ENCODE results near the gene SHISA6.

SHISA6 gene

DNA sequence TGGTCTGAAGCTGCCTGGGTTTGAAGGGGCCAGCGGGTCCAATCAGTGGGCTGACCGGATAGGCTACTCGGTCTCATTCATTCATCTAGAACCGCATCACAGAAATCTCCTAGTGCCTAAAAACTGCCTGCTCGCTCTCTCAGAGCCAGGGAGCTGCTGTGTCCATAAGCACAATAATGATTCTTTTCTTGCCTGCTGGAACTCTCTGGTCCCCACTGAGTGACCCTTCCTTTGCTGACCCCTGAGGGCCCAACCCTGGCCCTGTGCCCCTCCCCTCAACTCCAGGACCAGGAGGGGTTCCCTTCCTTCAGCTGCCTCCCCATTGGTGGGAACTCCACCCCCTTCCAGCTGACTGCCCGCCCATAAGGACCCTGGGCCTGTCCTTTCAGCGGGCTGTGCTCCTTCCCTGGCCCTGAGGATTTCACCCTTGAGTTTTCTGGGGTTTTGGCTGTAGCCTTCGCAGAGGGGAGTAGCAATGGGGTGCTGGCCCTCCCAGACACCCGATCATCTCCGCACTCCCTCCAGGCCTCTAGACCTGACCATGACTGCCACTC is 317.7 kb downstream of the SHISA6 start:
- no peak for TF ChIP-seq CTCF (IDR thresholded peaks at IDR 0.05; ENCODE audit: extremely low read depth, insufficient read depth, missing control alignments)
- DNase-seq (ENCODE audit: low spot score), result no peak
- in situ Hi-C loops (cut with MboI; ENCODE audit: low pct_unique_long_range_greater_than_20kb, low sequenced_read_pairs, unreplicated experiment), result no loop called here

GRCh38 chr17:11559601-11560000 is 318.6 kb downstream of the SHISA6 start:
- in situ Hi-C loops (cut with MboI; ENCODE audit: low pct_unique_long_range_greater_than_20kb, low sequenced_read_pairs, unreplicated experiment), result no loop called here
- no peak for TF ChIP-seq CTCF (IDR thresholded peaks at IDR 0.05; ENCODE audit: extremely low read depth, insufficient read depth, missing control alignments)
- DNase-seq (ENCODE audit: low spot score), result no peak

- in situ Hi-C loops (cut with MboI; ENCODE audit: low pct_unique_long_range_greater_than_20kb, low sequenced_read_pairs, unreplicated experiment), result no loop called here
- TF ChIP-seq CTCF (IDR thresholded peaks at IDR 0.05; ENCODE audit: extremely low read depth, insufficient read depth, missing control alignments), result no peak
- DNase-seq (ENCODE audit: low spot score), result no peak
These were observed 320.3 kb downstream of the SHISA6 start for GRCh38 chr17:11561281-11561680.

DNA sequence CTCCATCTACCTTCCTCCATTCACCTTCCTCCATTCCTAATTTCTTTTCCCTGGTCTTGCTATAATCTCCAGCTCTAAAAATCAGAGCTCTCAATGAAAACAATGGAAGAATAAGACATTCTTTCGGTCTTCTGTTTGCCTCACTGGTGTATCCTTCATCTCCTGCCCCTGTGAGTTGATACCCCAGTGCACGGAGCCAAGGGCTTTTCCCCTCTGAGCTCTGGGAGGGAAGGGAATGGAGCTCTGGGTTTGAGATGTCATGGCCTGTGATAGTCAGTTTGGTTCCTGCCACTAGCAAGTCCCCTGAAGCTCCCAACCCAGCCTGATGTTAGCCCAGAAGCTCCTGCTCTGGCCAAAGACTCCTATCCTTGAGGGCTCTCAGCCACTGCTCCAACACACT is 320.7 kb downstream of the SHISA6 start:
- in situ Hi-C loops (cut with MboI; ENCODE audit: low pct_unique_long_range_greater_than_20kb, low sequenced_read_pairs, unreplicated experiment), result no loop called here
- no peak for TF ChIP-seq CTCF (IDR thresholded peaks at IDR 0.05; ENCODE audit: extremely low read depth, insufficient read depth, missing control alignments)
- DNase-seq (ENCODE audit: low spot score), result no peak

GRCh38 chr17:11564589-11565380 is 323.8 kb downstream of the SHISA6 start:
- in situ Hi-C loops (cut with MboI; ENCODE audit: low pct_unique_long_range_greater_than_20kb, low sequenced_read_pairs, unreplicated experiment), result no loop called here
- DNase-seq (ENCODE audit: low spot score), result no peak
- TF ChIP-seq CTCF (IDR thresholded peaks at IDR 0.05; ENCODE audit: extremely low read depth, insufficient read depth, missing control alignments), result no peak

- no peak for TF ChIP-seq CTCF (IDR thresholded peaks at IDR 0.05; ENCODE audit: extremely low read depth, insufficient read depth, missing control alignments)
- in situ Hi-C loops (cut with MboI; ENCODE audit: low pct_unique_long_range_greater_than_20kb, low sequenced_read_pairs, unreplicated experiment), result no loop called here
- DNase-seq (ENCODE audit: low spot score), result no peak
These were observed 324.6 kb downstream of the SHISA6 start for GRCh38 chr17:11565591-11565990.
